Measurements from ENCODE around the gene NBEA. TPM values are rescaled to one million over a fixed set of nuclear protein-coding genes. Genes with fewer than 3 reads are reported as not detected.

Gene NBEA
- total RNA-seq, 1 donor: 4.0 TPM

DNA sequence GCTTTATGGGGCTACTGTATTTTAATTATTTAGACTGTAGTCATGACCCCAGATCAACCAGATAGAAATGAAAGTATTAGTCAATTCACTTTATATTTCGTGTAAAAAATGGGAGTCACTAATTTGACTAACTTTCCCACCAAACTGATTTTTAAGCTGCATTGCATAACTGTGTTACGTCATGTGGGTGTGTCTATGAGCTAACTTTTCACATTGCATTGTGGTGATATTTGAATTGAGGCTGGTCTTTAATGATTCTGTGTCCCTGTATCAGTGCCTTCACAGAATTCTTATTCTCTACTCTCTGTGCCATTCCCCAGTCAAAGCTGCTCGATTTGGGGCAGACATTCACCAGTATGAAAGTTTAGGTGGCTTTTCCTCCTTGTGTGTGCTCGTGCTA, 707.1 kb downstream of the NBEA start:
- H4K20me1 ChIP-seq (ENCODE audit: insufficient read depth, low read length): no peaks in the 10 kb centered on the region
- no peaks in the 10 kb centered on the region for H3K4me1 ChIP-seq (ENCODE audit: insufficient read depth, low read length)
- H3K27me3 ChIP-seq (ENCODE audit: insufficient read depth, low read length): no peaks in the 10 kb centered on the region
- DNase-seq (ENCODE audit: insufficient read length, low spot score, missing footprints): no peak
- H2AFZ ChIP-seq (ENCODE audit: low read length): no peak overlapping the region
- no peak overlapping the region for H3K4me3 ChIP-seq (ENCODE audit: insufficient read depth, low read length)
- H3K4me2 ChIP-seq (ENCODE audit: insufficient read depth, low read length): no peak overlapping the region
- H3K79me2 ChIP-seq (ENCODE audit: insufficient read depth, low read length): no peaks in the 10 kb centered on the region
- TF ChIP-seq, protein P1, sequence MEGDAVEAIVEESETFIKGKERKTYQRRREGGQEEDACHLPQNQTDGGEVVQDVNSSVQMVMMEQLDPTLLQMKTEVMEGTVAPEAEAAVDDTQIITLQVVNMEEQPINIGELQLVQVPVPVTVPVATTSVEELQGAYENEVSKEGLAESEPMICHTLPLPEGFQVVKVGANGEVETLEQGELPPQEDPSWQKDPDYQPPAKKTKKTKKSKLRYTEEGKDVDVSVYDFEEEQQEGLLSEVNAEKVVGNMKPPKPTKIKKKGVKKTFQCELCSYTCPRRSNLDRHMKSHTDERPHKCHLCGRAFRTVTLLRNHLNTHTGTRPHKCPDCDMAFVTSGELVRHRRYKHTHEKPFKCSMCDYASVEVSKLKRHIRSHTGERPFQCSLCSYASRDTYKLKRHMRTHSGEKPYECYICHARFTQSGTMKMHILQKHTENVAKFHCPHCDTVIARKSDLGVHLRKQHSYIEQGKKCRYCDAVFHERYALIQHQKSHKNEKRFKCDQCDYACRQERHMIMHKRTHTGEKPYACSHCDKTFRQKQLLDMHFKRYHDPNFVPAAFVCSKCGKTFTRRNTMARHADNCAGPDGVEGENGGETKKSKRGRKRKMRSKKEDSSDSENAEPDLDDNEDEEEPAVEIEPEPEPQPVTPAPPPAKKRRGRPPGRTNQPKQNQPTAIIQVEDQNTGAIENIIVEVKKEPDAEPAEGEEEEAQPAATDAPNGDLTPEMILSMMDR (IDR thresholded peaks at IDR 0.05; ENCODE audit: extremely low read depth, low read depth, low read length): no peak
- H3K27ac ChIP-seq (ENCODE audit: low read depth, low read length): no peak overlapping the region
- no peaks in the 10 kb centered on the region for H3K36me3 ChIP-seq (ENCODE audit: insufficient read depth, low read length)
- no peaks in the 10 kb centered on the region for H3K9me3 ChIP-seq (ENCODE audit: low read depth, low read length)

DNA sequence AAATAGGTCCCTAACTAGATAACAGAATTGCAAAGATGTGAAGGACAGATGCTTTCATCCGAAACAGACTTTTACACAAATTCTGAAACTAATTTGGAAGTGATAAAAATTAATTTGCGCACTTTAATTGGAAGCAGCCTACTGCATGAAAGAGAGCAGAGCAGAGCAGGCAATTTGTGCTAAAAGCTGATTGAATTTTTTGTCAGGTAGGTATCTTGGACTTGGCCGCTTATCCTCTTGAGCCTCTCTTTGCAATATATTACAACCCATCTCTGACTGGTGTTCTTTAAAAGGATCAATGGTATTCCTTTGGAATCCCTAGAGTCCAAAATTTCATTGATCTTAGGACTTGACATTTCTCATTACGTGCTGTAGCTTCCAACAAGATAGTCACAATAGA, 717.7 kb downstream of the NBEA start:
- Histone ChIP-seq H3K27me3 (ENCODE audit: insufficient read depth, low read length) (no peaks in the 10 kb centered on the region), H4K20me1 (ENCODE audit: insufficient read depth, low read length) (no peaks in the 10 kb centered on the region), H2AFZ (ENCODE audit: low read length) (no peak overlapping the region), H3K36me3 (ENCODE audit: insufficient read depth, low read length) (no peaks in the 10 kb centered on the region), H3K27ac (ENCODE audit: low read depth, low read length) (no peak overlapping the region), H3K4me2 (ENCODE audit: insufficient read depth, low read length) (no peak overlapping the region), H3K79me2 (ENCODE audit: insufficient read depth, low read length) (no peaks in the 10 kb centered on the region), H3K4me1 (ENCODE audit: insufficient read depth, low read length) (no peaks in the 10 kb centered on the region), H3K4me3 (ENCODE audit: insufficient read depth, low read length) (no peak overlapping the region), H3K9me3 (ENCODE audit: low read depth, low read length) (no peaks in the 10 kb centered on the region)
- TF ChIP-seq, protein P1 (IDR thresholded peaks at IDR 0.05; ENCODE audit: extremely low read depth, low read depth, low read length): no peak
- DNase-seq (ENCODE audit: insufficient read length, low spot score, missing footprints): no peak

DNA sequence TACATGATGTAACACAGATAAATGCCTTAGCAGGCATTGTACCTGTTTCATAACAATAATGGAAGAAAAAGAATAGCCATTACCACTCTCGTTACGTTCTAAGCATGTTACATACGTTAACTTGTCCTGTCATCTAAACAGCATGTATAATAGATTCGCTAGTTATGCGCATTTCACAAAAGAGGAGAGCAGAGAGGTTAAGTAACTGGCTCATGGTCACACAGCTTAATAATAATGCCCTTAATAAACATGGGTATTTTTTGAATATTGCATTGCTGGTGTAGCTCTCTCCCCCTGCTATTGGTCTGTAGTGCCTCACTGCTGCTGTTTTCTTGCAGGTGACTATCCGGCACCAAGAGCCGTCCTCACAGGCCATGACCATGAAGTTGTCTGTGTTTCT, 722.7 kb downstream of the NBEA start:
- TF ChIP-seq, protein P1 (IDR thresholded peaks at IDR 0.05; ENCODE audit: extremely low read depth, low read depth, low read length): no peak
- Histone ChIP-seq H3K27me3 (ENCODE audit: insufficient read depth, low read length) (no peaks in the 10 kb centered on the region), H3K9me3 (ENCODE audit: low read depth, low read length) (no peaks in the 10 kb centered on the region), H3K27ac (ENCODE audit: low read depth, low read length) (no peak overlapping the region), H3K4me2 (ENCODE audit: insufficient read depth, low read length) (no peak overlapping the region), H3K4me1 (ENCODE audit: insufficient read depth, low read length) (no peaks in the 10 kb centered on the region), H4K20me1 (ENCODE audit: insufficient read depth, low read length) (no peaks in the 10 kb centered on the region), H3K36me3 (ENCODE audit: insufficient read depth, low read length) (no peaks in the 10 kb centered on the region), H3K79me2 (ENCODE audit: insufficient read depth, low read length) (no peaks in the 10 kb centered on the region), H2AFZ (ENCODE audit: low read length) (no peak overlapping the region), H3K4me3 (ENCODE audit: insufficient read depth, low read length) (no peak overlapping the region)
- no peak for DNase-seq (ENCODE audit: insufficient read length, low spot score, missing footprints)

DNA sequence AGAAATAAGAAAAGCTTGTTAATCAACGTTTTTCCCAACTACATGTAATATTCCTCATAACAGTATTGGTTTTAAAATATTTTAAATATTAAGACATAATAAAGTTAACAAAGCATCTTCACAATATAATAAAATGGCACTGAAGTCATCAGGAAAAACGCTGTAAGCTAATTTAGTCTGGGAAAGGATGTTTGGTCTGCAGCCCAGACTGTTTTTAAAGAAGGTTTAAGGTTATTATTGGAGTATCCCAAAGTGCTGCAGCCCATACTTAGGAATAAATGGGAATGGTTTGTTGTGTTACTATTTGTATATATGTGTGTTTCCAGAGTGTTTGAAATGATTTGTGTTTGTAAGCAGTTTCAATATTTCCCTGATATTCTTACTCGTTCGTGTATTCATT, 727.3 kb downstream of the NBEA start:
- DNase-seq (ENCODE audit: insufficient read length, low spot score, missing footprints): no peak
- Histone ChIP-seq H3K79me2 (ENCODE audit: insufficient read depth, low read length) (no peaks in the 10 kb centered on the region), H2AFZ (ENCODE audit: low read length) (no peak overlapping the region), H3K4me3 (ENCODE audit: insufficient read depth, low read length) (no peak overlapping the region), H3K27ac (ENCODE audit: low read depth, low read length) (no peak overlapping the region), H3K27me3 (ENCODE audit: insufficient read depth, low read length) (no peaks in the 10 kb centered on the region), H3K9me3 (ENCODE audit: low read depth, low read length) (no peaks in the 10 kb centered on the region), H3K4me2 (ENCODE audit: insufficient read depth, low read length) (no peak overlapping the region), H3K4me1 (ENCODE audit: insufficient read depth, low read length) (no peaks in the 10 kb centered on the region), H3K36me3 (ENCODE audit: insufficient read depth, low read length) (no peaks in the 10 kb centered on the region), H4K20me1 (ENCODE audit: insufficient read depth, low read length) (no peaks in the 10 kb centered on the region)
- TF ChIP-seq, protein P1 (IDR thresholded peaks at IDR 0.05; ENCODE audit: extremely low read depth, low read depth, low read length): no peak
